ENCODE results near the gene ZBTB11.

- no peak for TF ChIP-seq GATA2 (IDR thresholded peaks at IDR 0.05; ENCODE audit: low read depth, low read length)
- no peak for TF ChIP-seq GATA3 (IDR thresholded peaks at IDR 0.05; ENCODE audit: low read depth, low read length)
These were observed 11.6 kb downstream of the ZBTB11 start for GRCh38 chr3:101665357-101665756.
